Measurements from ENCODE around the gene DENND1C. TPM values are rescaled to one million over a fixed set of nuclear protein-coding genes. Genes with fewer than 3 reads are reported as not detected.

DENND1C gene
- total and polyA plus RNA-seq, 2 of the 8 experiments (the other 6 are each of a cell fraction or from before 2014, with no cell fraction given): 3.6 to 4.0 TPM

DNA sequence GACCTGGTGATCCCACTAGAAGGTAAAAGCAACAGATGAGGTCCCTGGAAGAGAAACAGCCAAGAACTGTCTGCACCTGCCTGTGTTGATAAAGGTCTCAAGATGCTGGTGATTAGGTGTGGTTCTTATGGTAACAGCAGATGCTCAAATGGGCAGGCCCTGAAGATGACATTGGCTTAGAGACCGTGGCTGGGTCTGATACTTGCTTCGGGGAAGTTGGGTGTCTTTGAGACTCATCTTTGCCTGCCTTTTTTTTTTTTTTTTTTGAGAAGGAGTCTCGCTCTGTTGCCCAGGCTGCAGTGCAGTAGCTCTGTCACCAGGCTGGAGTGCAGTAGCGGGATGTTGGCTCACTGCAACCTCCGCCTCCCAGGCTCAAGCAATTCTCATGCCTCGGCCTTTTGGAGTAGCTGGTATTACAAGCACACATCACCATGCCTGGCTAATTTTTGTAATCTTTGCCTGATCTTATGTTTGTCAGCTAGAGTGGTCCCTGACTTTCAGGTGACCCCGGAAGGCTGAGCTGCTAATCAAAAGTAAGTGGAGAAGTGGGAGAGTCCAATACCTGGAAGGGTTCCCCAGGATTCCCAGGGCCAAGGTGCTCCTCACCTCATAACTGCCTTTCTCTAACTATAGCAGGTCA is 29.9 kb downstream of the DENND1C start:
- H2AFZ ChIP-seq (ENCODE audit: low read length): no peak overlapping the region
- H3K18ac ChIP-seq (ENCODE audit: extremely low read depth, low read length): no peak overlapping the region
- H4K5ac ChIP-seq (ENCODE audit: insufficient read length, low read depth, low read length): no peak overlapping the region
- no peak for TF ChIP-seq CHD2 (IDR thresholded peaks at IDR 0.05; ENCODE audit: low read length)
- TF ChIP-seq ATF2 (IDR thresholded peaks at IDR 0.05; ENCODE audit: low read length): no peak
- TF ChIP-seq RAD21 (IDR thresholded peaks at IDR 0.05 in 1 of 2, conservative IDR thresholded peaks at IDR 0.05 in 1 of 2; ENCODE audit: low read depth in 2 of 2, low read length in 2 of 2): no peak
- no peak for TF ChIP-seq SIN3A (conservative IDR thresholded peaks at IDR 0.05 in 1 of 2, IDR thresholded peaks at IDR 0.05 in 1 of 2; ENCODE audit: low read depth in 1 of 2, low read length in 2 of 2)
- no peak for TF ChIP-seq POLR2A (IDR thresholded peaks at IDR 0.05; ENCODE audit: control extremely low read depth in 1 of 2, low read depth in 2 of 2, low read length in 2 of 2)
- no peak for TF ChIP-seq MAFK (IDR thresholded peaks at IDR 0.05; ENCODE audit: low read depth, low read length)
- no peak for TF ChIP-seq CREB1 (IDR thresholded peaks at IDR 0.05)
- TF ChIP-seq SIX5 (IDR thresholded peaks at IDR 0.05; ENCODE audit: low read depth, low read length): no peak
- TF ChIP-seq RBBP5 (IDR thresholded peaks at IDR 0.05; ENCODE audit: borderline replicate concordance, low read depth, low read length): no peak
- DNase-seq (ENCODE audit: low read depth in 1 of 2, low spot score in 2 of 2) (no peak), FAIRE-seq (no peak)
- H3K9ac ChIP-seq (replicated peaks in 1 of 4; ENCODE audit: extremely low read depth in 1 of 4, low read depth in 3 of 4, low read length in 3 of 4): no peak overlapping the region
- no peak overlapping the region for H4K91ac ChIP-seq (replicated peaks; ENCODE audit: insufficient read length, low read length)
- H3K4me2 ChIP-seq (ENCODE audit: insufficient read depth in 1 of 2, low read depth in 2 of 2, low read length in 2 of 2): no peak overlapping the region
- H2AK5ac ChIP-seq (ENCODE audit: low read depth, low read length): no peak overlapping the region
- no peak overlapping the region for H3K14ac ChIP-seq (ENCODE audit: insufficient read length)
- H3K23ac ChIP-seq (ENCODE audit: insufficient read length): no peak overlapping the region
- no peaks in the 10 kb centered on the region for H3K23me2 ChIP-seq (ENCODE audit: low read depth, low read length)
- H4K20me1 ChIP-seq (replicated peaks in 1 of 2; ENCODE audit: control insufficient read depth in 1 of 2, insufficient read depth in 2 of 2, low read length in 2 of 2): no peaks in the 10 kb centered on the region
- no peaks in the 10 kb centered on the region for H3K4me1 ChIP-seq (replicated peaks in 1 of 4; ENCODE audit: control insufficient read depth in 3 of 4, insufficient read depth in 4 of 4, low read length in 3 of 4)
- H3K36me3 ChIP-seq (ENCODE audit: control insufficient read depth in 2 of 4, insufficient read depth in 4 of 4, low read length in 3 of 4): peaks cover 5 to 30% (median 10%) of the 10 kb centered on the region in 4 experiments; a peak in 7 of 8 replicates
- no peak overlapping the region for H2BK12ac ChIP-seq (ENCODE audit: low read depth, low read length)
- no peaks in the 10 kb centered on the region for H3K27me3 ChIP-seq (replicated peaks in 1 of 4; ENCODE audit: control insufficient read depth in 3 of 4, extremely low read depth in 1 of 4, insufficient read depth in 3 of 4, low read length in 3 of 4)
- no peak overlapping the region for H3K4me3 ChIP-seq (ENCODE audit: extremely low read depth in 1 of 4, insufficient read depth in 2 of 4, low read depth in 3 of 4, low read length in 4 of 4)
- H2BK20ac ChIP-seq (ENCODE audit: low read length): no peak overlapping the region
- H3K79me1 ChIP-seq (ENCODE audit: low read depth, low read length): no peaks in the 10 kb centered on the region
- H3K27ac ChIP-seq (ENCODE audit: low read depth, low read length): no peak overlapping the region
- ChIA-PET POLR2A (ENCODE audit: partially characterized antibody) (interaction anchor here (1.2 kb wide), 1 partner anchor 9 kb away, joined by 4 read pairs; no protein-coding TSS in a partner anchor), CTCF (ENCODE audit: partially characterized antibody) (interaction anchor here (0.9 kb wide), 1 partner anchor 13 kb away, joined by 5 read pairs; no protein-coding TSS in a partner anchor)
- WGBS, 2 experiments (ENCODE audit: extremely low coverage in 1 of 2, insufficient coverage in 1 of 2, insufficient read length in 1 of 2, insufficient replicate concordance in 2 of 2, low coverage in 1 of 2, low lambda C conversion rate in 2 of 2, missing lambda C conversion rate in 1 of 2): 89% methylated on average over 7 of the region's 7 CpGs; no CpG with 5 or more reads in 1 of the 2 experiments
- no peak overlapping the region for H2BK5ac ChIP-seq (ENCODE audit: low read depth, low read length)
- H3K79me2 ChIP-seq (ENCODE audit: control insufficient read depth in 1 of 2, insufficient read depth in 2 of 2, low read length in 2 of 2): no peaks in the 10 kb centered on the region
- H3K9me3 ChIP-seq (ENCODE audit: insufficient read depth in 2 of 2, low read depth in 1 of 2, low read length in 1 of 2): peaks cover 0 to 8% of the 10 kb centered on the region in 2 experiments; a peak in 1 of 4 replicates
- no peak overlapping the region; the same call in 1 of the 2 replicates for H4K8ac ChIP-seq (ENCODE audit: extremely low read depth, insufficient read depth, low read length)
- no peak overlapping the region for H2BK120ac ChIP-seq (replicated peaks; ENCODE audit: low read depth, low read length)
- no peak overlapping the region for H3K4ac ChIP-seq (replicated peaks; ENCODE audit: insufficient read length, low read depth, low read length)
- no peak overlapping the region for H3K56ac ChIP-seq (replicated peaks; ENCODE audit: insufficient read length, low read depth, low read length)
- no peak overlapping the region for H2BK15ac ChIP-seq (ENCODE audit: low read length)
